Stimulated activated naive CD8-positive, alpha-beta T cell treated with anti-CD3 and anti-CD28 coated beads, Interleukin-15, Interleukin-2, amounts not matched to agents 100 ng/mL and 50 ng/mL, for 24 hours (primary cell): ENCODE measurements around the gene HOXA10.

Source experiments
- H3K27ac Mint-ChIP-seq: one replicate; pipeline ENCODE4 v1.8.0; 2021; ENCODE audit warnings: mild to moderate bottlenecking, mixed read lengths
- H3K27me3 Mint-ChIP-seq: one replicate; pipeline ENCODE4 v1.8.0; 2021; ENCODE audit warnings: mixed read lengths
- H3K36me3 Mint-ChIP-seq: one replicate; pipeline ENCODE4 v1.8.0; 2021; ENCODE audit warnings: low read depth, mixed read lengths
- H3K4me1 Mint-ChIP-seq: one replicate; pipeline ENCODE4 v1.8.0; 2021; ENCODE audit warnings: low read depth, mixed read lengths
- H3K4me3 Mint-ChIP-seq: one replicate; pipeline ENCODE4 v1.8.0; 2021; ENCODE audit warnings: mild to moderate bottlenecking, mixed read lengths
- H3K9me3 Mint-ChIP-seq: one replicate; pipeline ENCODE4 v1.8.0; 2021; ENCODE audit warnings: mixed read lengths

HOXA10 gene

GRCh38 chr7:27138472-27138871 is 35.6 kb downstream of the HOXA10 start:
- peaks cover 24% of the 10 kb centered on the region for H3K4me1 Mint-ChIP-seq
- H3K4me3 Mint-ChIP-seq: no peak overlapping the region
- no peaks in the 10 kb centered on the region for H3K9me3 Mint-ChIP-seq
- peaks cover 56% of the 10 kb centered on the region for H3K27me3 Mint-ChIP-seq
- H3K27ac Mint-ChIP-seq: no peak overlapping the region
- no peaks in the 10 kb centered on the region for H3K36me3 Mint-ChIP-seq

- no peak overlapping the region for H3K4me3 Mint-ChIP-seq
- no peak overlapping the region for H3K27ac Mint-ChIP-seq
- H3K9me3 Mint-ChIP-seq: no peaks in the 10 kb centered on the region
- peaks cover 62% of the 10 kb centered on the region for H3K27me3 Mint-ChIP-seq
- no peaks in the 10 kb centered on the region for H3K36me3 Mint-ChIP-seq
- peaks cover 24% of the 10 kb centered on the region for H3K4me1 Mint-ChIP-seq
Observed at GRCh38 chr7:27137640-27138315, 36.3 kb downstream of the HOXA10 start.

GRCh38 chr7:27134392-27134791 is 39.7 kb downstream of the HOXA10 start:
- Mint-ChIP-seq H3K27me3 (peaks cover 62% of the 10 kb centered on the region), H3K4me3 (no peak overlapping the region)

GRCh38 chr7:27133409-27134231 is 40.5 kb downstream of the HOXA10 start:
- Mint-ChIP-seq H3K27me3 (peaks cover 64% of the 10 kb centered on the region), H3K4me1 (peaks cover 31% of the 10 kb centered on the region), H3K36me3 (no peaks in the 10 kb centered on the region), H3K4me3 (no peak overlapping the region), H3K27ac (no peak overlapping the region), H3K9me3 (no peaks in the 10 kb centered on the region)

More at GRCh38 chr7:27134392-27134791, 39.7 kb downstream of the HOXA10 start:
- Mint-ChIP-seq H3K36me3 (no peaks in the 10 kb centered on the region), H3K27ac (no peak overlapping the region), H3K9me3 (no peaks in the 10 kb centered on the region), H3K4me1 (peaks cover 31% of the 10 kb centered on the region)

GRCh38 chr7:27132978-27133377 is 41.1 kb downstream of the HOXA10 start:
- Mint-ChIP-seq H3K4me3 (no peak overlapping the region), H3K9me3 (no peaks in the 10 kb centered on the region), H3K4me1 (peaks cover 31% of the 10 kb centered on the region), H3K36me3 (no peaks in the 10 kb centered on the region), H3K27ac (no peak overlapping the region), H3K27me3 (peaks cover 61% of the 10 kb centered on the region)

- no peak overlapping the region for H3K4me3 Mint-ChIP-seq
- no peaks in the 10 kb centered on the region for H3K36me3 Mint-ChIP-seq
- H3K27ac Mint-ChIP-seq: no peak overlapping the region
- peaks cover 31% of the 10 kb centered on the region for H3K4me1 Mint-ChIP-seq
- H3K9me3 Mint-ChIP-seq: no peaks in the 10 kb centered on the region
- peaks cover 61% of the 10 kb centered on the region for H3K27me3 Mint-ChIP-seq
Observed at GRCh38 chr7:27132214-27132613, 41.9 kb downstream of the HOXA10 start.

GRCh38 chr7:27131390-27131819 is 42.7 kb downstream of the HOXA10 start:
- H3K9me3 Mint-ChIP-seq: no peaks in the 10 kb centered on the region
- H3K4me1 Mint-ChIP-seq: peaks cover 31% of the 10 kb centered on the region
- no peak overlapping the region for H3K27ac Mint-ChIP-seq
- H3K4me3 Mint-ChIP-seq: peak overlapping the region; percentile 61
- H3K27me3 Mint-ChIP-seq: peaks cover 66% of the 10 kb centered on the region
- no peaks in the 10 kb centered on the region for H3K36me3 Mint-ChIP-seq

DNA sequence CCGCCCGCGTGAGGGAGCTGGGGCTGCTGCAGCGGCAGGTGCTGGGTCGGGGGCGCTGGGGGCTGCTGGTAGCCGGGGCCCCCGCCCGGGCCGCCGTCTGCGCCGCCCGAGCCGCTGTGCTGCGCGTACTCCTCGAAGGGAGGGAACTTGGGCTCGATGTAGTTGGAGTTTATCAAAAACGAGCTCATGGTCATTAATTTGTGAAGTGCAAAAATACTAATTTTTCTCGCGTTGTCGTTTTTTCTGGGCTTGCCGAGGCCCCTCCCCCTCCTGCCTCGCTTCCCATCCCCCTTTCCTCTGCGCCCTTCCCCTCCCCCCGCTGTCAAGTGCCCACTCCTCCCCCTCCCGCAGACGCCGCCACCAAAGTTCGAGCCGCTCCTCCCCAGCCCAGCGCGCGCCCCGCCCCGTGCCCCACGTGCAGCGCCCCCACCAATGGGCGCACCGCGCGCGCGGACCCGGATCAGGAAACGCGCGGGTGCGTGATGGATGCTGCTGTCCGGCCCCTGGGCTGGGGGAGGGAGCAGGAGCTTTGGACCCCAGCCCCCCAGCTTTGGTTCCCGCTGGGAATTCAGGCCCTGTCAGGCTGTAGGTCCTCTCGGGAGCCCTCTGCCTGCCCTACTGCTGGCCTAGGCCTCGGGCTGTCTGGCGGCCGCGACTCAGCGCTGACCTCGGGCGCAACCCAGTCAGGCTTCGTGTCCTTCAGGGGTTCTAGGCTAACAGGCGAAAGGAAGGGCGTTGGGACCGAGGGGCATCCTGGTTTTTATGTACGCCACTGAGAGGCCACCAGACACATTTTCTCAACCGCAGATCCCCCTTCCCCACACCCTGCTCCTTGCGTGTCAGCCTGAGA is 43.4 kb downstream of the HOXA10 start, which contains the start of gene HOXA4:
HOXA4 (minus strand) TSS at position 218 of the 850 bp plus-strand sequence; CDS start at position 194, 24 bp downstream.
- Mint-ChIP-seq H3K4me1 (peaks cover 28% of the 10 kb centered on the region), H3K4me3 (peak within 1 kb of the TSS; percentile 61), H3K36me3 (no peaks in the 10 kb centered on the region), H3K27me3 (peaks cover 66% of the 10 kb centered on the region), H3K27ac (no peak within 1 kb of the TSS), H3K9me3 (no peaks in the 10 kb centered on the region)

DNA sequence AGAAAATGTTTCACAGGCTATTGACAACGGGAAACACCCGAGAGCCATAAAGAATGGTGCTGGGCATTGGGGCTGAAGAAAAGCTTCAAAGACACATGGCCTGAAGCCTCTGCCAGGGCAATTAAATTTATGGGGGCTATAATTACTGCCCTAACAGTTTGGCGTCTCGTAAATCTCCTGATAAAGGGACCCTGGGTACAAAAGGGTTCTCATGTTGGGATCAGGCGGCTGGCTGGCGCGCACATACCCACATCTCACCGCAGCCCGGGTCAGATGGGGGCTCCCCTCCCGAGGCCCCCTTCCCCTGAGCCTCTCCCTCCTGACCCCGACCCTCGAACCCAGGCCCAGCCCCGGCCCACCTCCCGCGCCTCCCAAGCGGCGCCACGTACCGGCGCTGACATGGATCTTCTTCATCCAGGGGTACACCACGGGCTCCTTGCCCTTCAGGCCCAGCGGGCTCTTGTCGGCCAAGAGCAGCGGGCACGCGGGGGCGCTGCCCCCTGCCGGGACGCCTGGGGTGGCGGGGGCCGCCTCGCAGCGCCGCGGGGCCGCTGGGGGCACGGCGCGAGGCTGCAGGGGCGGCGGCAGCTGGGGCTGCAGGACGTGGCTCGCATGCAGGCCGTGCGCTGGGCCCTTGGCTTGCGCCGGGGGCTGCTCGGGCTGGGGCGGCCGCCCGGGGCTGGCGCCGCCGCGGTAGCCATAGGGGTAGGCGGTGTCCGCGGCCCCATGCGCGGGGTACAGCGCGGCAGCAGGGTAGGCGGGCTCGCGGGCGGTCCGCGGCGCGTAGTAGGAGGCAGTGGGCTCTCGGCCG is 44.2 kb downstream of the HOXA10 start:
- Mint-ChIP-seq H3K4me3 (peak overlapping the region; percentile 18), H3K36me3 (no peaks in the 10 kb centered on the region), H3K4me1 (peaks cover 20% of the 10 kb centered on the region), H3K27me3 (peaks cover 63% of the 10 kb centered on the region), H3K9me3 (no peaks in the 10 kb centered on the region), H3K27ac (no peak overlapping the region)

DNA sequence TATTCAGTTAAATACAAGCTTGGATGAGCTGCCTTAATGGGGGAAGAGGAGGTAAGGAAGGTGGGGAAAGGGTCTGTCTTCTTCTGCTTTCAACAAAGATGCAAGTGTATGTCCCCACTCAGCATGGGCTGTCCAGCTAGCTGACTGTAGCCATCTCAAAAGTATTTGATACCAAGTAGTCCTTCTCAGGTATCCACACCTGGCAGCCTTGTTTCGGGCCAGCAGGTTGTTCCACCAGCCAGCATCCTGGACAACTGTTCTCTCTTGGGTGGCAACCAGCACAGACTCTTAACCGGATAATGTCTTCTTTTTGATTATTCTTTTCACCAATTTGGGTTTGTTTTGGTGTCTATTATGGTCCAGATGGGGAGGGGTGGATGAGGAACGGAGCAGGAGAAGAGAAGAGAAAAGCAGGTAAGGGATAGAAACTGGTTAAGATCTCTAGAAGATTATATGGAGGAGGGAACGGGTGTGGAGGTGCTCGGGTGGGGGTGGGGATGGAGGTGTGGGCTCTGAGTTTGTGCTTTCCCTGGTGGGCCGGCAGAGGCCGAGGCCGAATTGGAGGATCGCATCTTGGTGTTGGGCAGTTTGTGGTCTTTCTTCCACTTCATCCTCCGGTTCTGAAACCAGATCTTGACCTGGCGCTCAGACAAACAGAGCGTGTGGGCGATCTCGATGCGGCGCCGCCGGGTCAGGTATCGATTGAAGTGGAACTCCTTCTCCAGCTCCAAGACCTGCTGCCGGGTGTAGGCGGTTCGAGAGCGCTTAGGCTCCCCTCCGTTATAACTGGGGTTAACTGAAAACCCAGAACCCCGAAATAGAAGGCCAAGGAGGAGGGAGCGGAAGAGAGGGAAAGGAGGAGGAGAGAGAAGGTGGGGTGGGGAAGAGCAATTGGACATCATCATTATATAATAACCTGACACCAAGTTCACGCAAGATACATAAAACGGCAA is 45.1 kb downstream of the HOXA10 start:
- Mint-ChIP-seq H3K9me3 (no peaks in the 10 kb centered on the region), H3K27ac (no peak overlapping the region), H3K36me3 (no peaks in the 10 kb centered on the region), H3K27me3 (peaks cover 56% of the 10 kb centered on the region), H3K4me1 (peaks cover 11% of the 10 kb centered on the region), H3K4me3 (peak overlapping the region; percentile 18)

GRCh38 chr7:27128034-27128433 is 46.1 kb downstream of the HOXA10 start:
- Mint-ChIP-seq H3K9me3 (no peaks in the 10 kb centered on the region), H3K4me3 (no peak overlapping the region), H3K27me3 (peaks cover 45% of the 10 kb centered on the region)

DNA sequence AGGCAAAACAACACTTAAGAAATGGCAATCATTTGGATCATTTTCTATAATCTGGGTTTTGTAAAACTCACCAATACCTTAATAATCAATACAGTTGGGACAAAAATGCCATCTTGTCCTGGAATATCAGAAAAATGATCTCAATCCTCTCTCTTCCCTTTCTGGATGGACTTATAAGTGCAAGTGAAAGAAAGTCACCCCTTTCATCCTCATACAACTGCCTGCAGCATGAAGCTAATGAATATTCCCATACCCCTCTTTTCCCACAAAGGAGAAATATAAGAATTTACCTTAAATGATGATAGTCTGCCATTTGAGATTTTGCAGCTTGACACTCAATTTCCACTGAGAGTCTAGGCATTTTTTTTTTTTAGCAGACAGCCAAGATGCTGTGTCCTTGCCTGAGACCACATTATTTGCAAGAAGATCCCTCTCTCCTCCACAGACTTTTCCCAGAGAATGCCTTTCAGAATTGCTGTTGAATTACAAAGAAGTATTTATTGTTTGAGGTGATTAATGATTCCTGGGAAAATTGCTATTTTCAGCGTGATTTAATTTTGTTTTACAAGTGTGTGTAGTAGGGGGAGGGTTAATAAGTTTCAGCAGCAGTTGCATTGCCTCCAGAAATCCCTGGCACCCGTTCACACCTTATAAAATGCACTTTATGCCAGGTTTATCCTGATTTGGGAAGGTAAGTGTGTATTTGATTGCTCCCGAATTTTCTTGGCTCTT is 47.4 kb downstream of the HOXA10 start:
- H3K9me3 Mint-ChIP-seq: no peaks in the 10 kb centered on the region
- no peak overlapping the region for H3K27ac Mint-ChIP-seq
- no peak overlapping the region for H3K4me3 Mint-ChIP-seq
- H3K27me3 Mint-ChIP-seq: peaks cover 39% of the 10 kb centered on the region
- peaks cover 7% of the 10 kb centered on the region for H3K4me1 Mint-ChIP-seq
- no peaks in the 10 kb centered on the region for H3K36me3 Mint-ChIP-seq

More at GRCh38 chr7:27128034-27128433, 46.1 kb downstream of the HOXA10 start:
- no peak overlapping the region for H3K27ac Mint-ChIP-seq
- H3K36me3 Mint-ChIP-seq: no peaks in the 10 kb centered on the region
- peaks cover 7% of the 10 kb centered on the region for H3K4me1 Mint-ChIP-seq

- Mint-ChIP-seq H3K27ac (no peak overlapping the region), H3K9me3 (no peaks in the 10 kb centered on the region), H3K4me3 (no peak overlapping the region), H3K4me1 (no peaks in the 10 kb centered on the region), H3K36me3 (no peaks in the 10 kb centered on the region), H3K27me3 (peaks cover 39% of the 10 kb centered on the region)
Observed at GRCh38 chr7:27125986-27126394, 48.1 kb downstream of the HOXA10 start.
